Keratinocyte (primary cell): ENCODE results near the gene KRT7. TPM values are rescaled to one million over a fixed set of nuclear protein-coding genes. Genes with fewer than 3 reads are reported as not detected.

ENCODE experiments used
- DNase-seq: peaks from one replicate; pipeline ENCODE4 v3.0.0-alpha.2; 2011; ENCODE audit warnings: low read depth, missing footprints, low spot score
- FAIRE-seq: peaks from 2 replicates; lab custom pipeline; 2011; peaks lifted over from hg19 to GRCh38; lab: Jason Lieb, UNC
- H2AFZ ChIP-seq: 2 replicates; pipeline ENCODE4 v1.6.0; 2012; ENCODE audit warnings: low read length, control low read depth, inconsistent platforms; ENCODE audit not compliant: control insufficient read depth
- H3K27ac ChIP-seq: 2 replicates; pipeline ENCODE4 v1.5.1; 2011; ENCODE audit warnings: low read length; ENCODE audit not compliant: control insufficient read depth, insufficient read depth
- H3K27me3 ChIP-seq: 3 replicates; pipeline ENCODE4 v1.6.0; 2011; ENCODE audit warnings: low read length; ENCODE audit not compliant: control insufficient read depth, insufficient read depth; ENCODE audit errors: extremely low read depth
- H3K36me3 ChIP-seq, 2 experiments: 2 replicates in 1 of 2; 3 replicates in 1 of 2; pipeline ENCODE4 v1.5.1; 2011; ENCODE audit warnings: low read length in 2 of 2, mild to moderate bottlenecking in 1 of 2; ENCODE audit not compliant: control insufficient read depth in 2 of 2, insufficient read depth in 2 of 2; ENCODE audit errors: extremely low read depth in 1 of 2
- H3K4me1 ChIP-seq: 3 replicates; pipeline ENCODE4 v1.5.1; 2011; ENCODE audit warnings: low read length; ENCODE audit not compliant: control insufficient read depth, insufficient read depth; ENCODE audit errors: extremely low read depth
- H3K4me2 ChIP-seq: 3 replicates; pipeline ENCODE4 v1.6.0; 2011; ENCODE audit warnings: low read depth, low read length; ENCODE audit not compliant: control insufficient read depth, insufficient read depth; ENCODE audit errors: extremely low read depth
- H3K4me3 ChIP-seq, 3 experiments: fragments of 200-600 bp in 1 of 3; sonication (generic) in 1 of 3; 2 replicates in 2 of 3; 3 replicates in 1 of 3; pipeline ENCODE4 v1.5.1; 2011 to 2016; ENCODE audit warnings: low read length in 3 of 3, mild to moderate bottlenecking in 3 of 3, control low read depth in 2 of 3, inconsistent platforms in 1 of 3, low read depth in 1 of 3, mixed read lengths in 1 of 3, mixed run types in 1 of 3, moderate library complexity in 1 of 3; ENCODE audit not compliant: control insufficient read depth in 2 of 3, insufficient read depth in 2 of 3; ENCODE audit errors: extremely low read depth in 1 of 3
- H3K79me2 ChIP-seq: 2 replicates; pipeline ENCODE4 v1.6.0; 2012; ENCODE audit warnings: low read length; ENCODE audit not compliant: control insufficient read depth, insufficient read depth
- H3K9ac ChIP-seq: 3 replicates; pipeline ENCODE4 v1.6.0; 2011; ENCODE audit warnings: low read length; ENCODE audit not compliant: control insufficient read depth, insufficient read depth; ENCODE audit errors: extremely low read depth
- H3K9me1 ChIP-seq: 3 replicates; pipeline ENCODE4 v1.6.0; 2011; ENCODE audit warnings: low read length; ENCODE audit not compliant: control insufficient read depth, insufficient read depth; ENCODE audit errors: extremely low read depth
- H3K9me3 ChIP-seq: 2 replicates; pipeline ENCODE4 v1.5.1; 2012; ENCODE audit warnings: low read depth, low read length; ENCODE audit not compliant: control insufficient read depth
- H4K20me1 ChIP-seq: 3 replicates; pipeline ENCODE4 v1.6.0; 2011; ENCODE audit warnings: low read length; ENCODE audit not compliant: control insufficient read depth, insufficient read depth; ENCODE audit errors: extremely low read depth
- CTCF ChIP-seq, 3 experiments: IDR thresholded peaks in 1 of 3; conservative IDR thresholded peaks in 1 of 3; optimal IDR thresholded peaks in 1 of 3; 2 replicates in 2 of 3; 3 replicates in 1 of 3; pipeline versions ENCODE3 to v1.5.1; 2011; ENCODE audit warnings: low read length in 3 of 3, mild to moderate bottlenecking in 3 of 3, moderate library complexity in 2 of 3, control low read depth in 1 of 3, inconsistent platforms in 1 of 3; ENCODE audit not compliant: insufficient read depth in 2 of 3; ENCODE audit errors: extremely low read depth in 1 of 3
- EZH2 ChIP-seq: IDR thresholded peaks from one replicate; pipeline ENCODE4 v1.6.1; 2012; ENCODE audit warnings: inconsistent platforms, mild to moderate bottlenecking, low read length, moderate library complexity
- dilution Hi-C: fragments of 300-500 bp; cut with MboI; formaldehyde crosslinking; loops from one replicate; pipeline ENCODE4 v1.7.0; 2020; ENCODE audit warnings: low sequenced_read_pairs; ENCODE audit not compliant: extremely low pct_ligation_motif_present
- polyA plus RNA-seq, 5 experiments: library from polyadenylated mRNA; depleted of rRNA in 3 of 5; stranded (reverse) in 3 of 5; stranded (forward) in 1 of 5; unstranded in 1 of 5; fragments of >200 nt; gene quantifications; 1 replicate in 1 of 5; 2 replicates in 3 of 5; 3 replicates in 1 of 5; pipeline versions ENCODE4 v1.2.1 to v1.2.3, GENCODE V29; 2011 to 2012; ENCODE audit warnings: missing spikeins in 2 of 5, low read depth in 1 of 5, low replicate concordance in 1 of 5

Gene KRT7
- polyA plus RNA-seq, 1 donor (not counting 4 experiments of a cell fraction or from before 2014, with no cell fraction given): 112 TPM

GRCh38 chr12:52255926-52256583, 23.0 kb downstream of the KRT7 start:
- H2AFZ ChIP-seq: no peak overlapping the region

GRCh38 chr12:52256584-52256935, 23.5 kb downstream of the KRT7 start:
- dilution Hi-C loops: no loop called here

More at GRCh38 chr12:52255926-52256583, 23.0 kb downstream of the KRT7 start:
- TF ChIP-seq EZH2: no peak
- TF ChIP-seq CTCF (optimal IDR thresholded peaks at IDR 0.05 in 1 of 3, IDR thresholded peaks at IDR 0.05 in 1 of 3, conservative IDR thresholded peaks at IDR 0.05 in 1 of 3; ENCODE audit: extremely low read depth in 1 of 3, insufficient read depth in 2 of 3, low read length in 3 of 3): no peak
- Histone ChIP-seq H3K4me3 (no peak overlapping the region), H3K36me3 (no peaks in the 10 kb centered on the region), H3K4me2 (no peak overlapping the region), H3K9me1 (no peaks in the 10 kb centered on the region), H3K9me3 (no peaks in the 10 kb centered on the region), H3K9ac (no peak overlapping the region), H3K27ac (no peak overlapping the region), H3K27me3 (peaks cover 21% of the 10 kb centered on the region), H4K20me1 (no peaks in the 10 kb centered on the region), H3K4me1 (no peaks in the 10 kb centered on the region), H3K79me2 (no peaks in the 10 kb centered on the region)
- dilution Hi-C loops: no loop called here
- FAIRE-seq (no peak), DNase-seq (no peak)

More at GRCh38 chr12:52256584-52256935, 23.5 kb downstream of the KRT7 start:
- Histone ChIP-seq H3K4me1 (no peaks in the 10 kb centered on the region), H3K27ac (no peak overlapping the region), H2AFZ (no peak overlapping the region), H3K36me3 (no peaks in the 10 kb centered on the region), H3K9me3 (no peaks in the 10 kb centered on the region), H3K4me2 (no peak overlapping the region), H3K9me1 (no peaks in the 10 kb centered on the region), H3K4me3 (no peak overlapping the region), H3K9ac (no peak overlapping the region), H3K27me3 (peaks cover 21% of the 10 kb centered on the region), H3K79me2 (no peaks in the 10 kb centered on the region), H4K20me1 (no peaks in the 10 kb centered on the region)
- DNase-seq (no peak), FAIRE-seq (no peak)
- TF ChIP-seq EZH2 (no peak), CTCF (optimal IDR thresholded peaks at IDR 0.05 in 1 of 3, IDR thresholded peaks at IDR 0.05 in 1 of 3, conservative IDR thresholded peaks at IDR 0.05 in 1 of 3; ENCODE audit: extremely low read depth in 1 of 3, insufficient read depth in 2 of 3, low read length in 3 of 3) (no peak)
